Measurements from ENCODE around the gene LAMB1.

The LAMB1 gene

DNA sequence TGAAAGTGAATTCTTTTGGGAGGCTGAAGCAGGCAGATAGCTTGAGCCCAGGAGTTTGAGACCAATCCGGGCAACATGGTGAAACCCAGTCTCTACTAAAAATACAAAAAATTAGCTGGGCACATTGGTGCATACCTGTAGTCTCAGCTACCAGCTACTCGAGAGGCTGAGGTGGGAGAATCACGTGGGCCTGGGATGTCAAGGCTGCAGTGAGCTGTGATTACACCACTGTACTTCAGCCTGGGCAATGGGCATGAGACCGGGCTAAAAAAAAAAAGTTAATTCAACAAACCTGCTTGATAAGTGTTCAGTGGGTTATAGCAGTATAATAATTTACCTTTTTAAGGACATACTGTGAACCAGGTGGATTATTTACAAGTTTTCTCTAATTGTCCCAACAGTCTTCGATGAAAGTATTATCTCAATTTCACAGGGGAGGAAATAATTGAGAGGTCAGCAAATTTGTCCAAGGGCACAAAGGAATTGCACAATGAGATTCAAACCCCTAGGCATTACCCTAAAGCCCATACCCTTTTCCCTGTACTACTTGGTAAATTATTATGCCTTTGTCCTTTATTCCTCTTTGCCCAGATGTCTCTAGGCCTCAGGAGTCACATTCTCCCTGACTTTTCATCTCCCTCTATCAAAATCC lies 125.1 kb downstream of the LAMB1 start:
- Histone ChIP-seq H3K9ac (ENCODE audit: insufficient read length) (no peak overlapping the region), H3K36me3 (ENCODE audit: insufficient read depth, low read length) (no peaks in the 10 kb centered on the region), H3K27ac (no peak overlapping the region), H3K9me3 (ENCODE audit: low read depth, low read length) (no peaks in the 10 kb centered on the region), H3K4me3 (no peak overlapping the region)
- TF ChIP-seq FOXP2 (optimal IDR thresholded peaks at IDR 0.05; ENCODE audit: control extremely low read depth, extremely low read length, insufficient read depth): no peak
- no peak for TF ChIP-seq POLR2AphosphoS5 (IDR thresholded peaks at IDR 0.05; ENCODE audit: borderline replicate concordance, low read depth, low read length)
- no peak for TF ChIP-seq EZH2 (IDR thresholded peaks at IDR 0.05)
- no peak for DNase-seq (ENCODE audit: low read depth, low spot score)

DNA sequence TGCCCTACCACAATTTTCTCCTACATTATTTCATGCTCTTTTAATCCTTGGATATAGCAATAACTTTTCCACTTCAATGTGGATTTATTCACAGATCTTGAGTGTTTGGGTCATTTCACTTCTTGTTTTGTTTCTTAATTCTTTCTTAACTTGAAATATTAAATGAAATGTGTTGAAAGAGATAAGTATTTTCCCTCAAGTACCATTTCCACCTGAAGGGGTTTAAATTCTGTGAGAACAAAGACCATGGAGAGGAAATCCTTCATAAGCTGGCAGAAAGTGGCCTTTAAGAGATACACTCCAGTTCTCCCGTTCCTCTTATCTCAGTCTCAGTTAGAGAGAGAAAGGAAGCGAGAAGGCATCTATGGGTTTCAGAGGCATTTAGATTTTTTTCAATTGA lies 126.0 kb downstream of the LAMB1 start:
- TF ChIP-seq FOXP2 (optimal IDR thresholded peaks at IDR 0.05; ENCODE audit: control extremely low read depth, extremely low read length, insufficient read depth) (no peak), EZH2 (IDR thresholded peaks at IDR 0.05) (no peak)
- no peaks in the 10 kb centered on the region for H3K36me3 ChIP-seq (ENCODE audit: insufficient read depth, low read length)
- DNase-seq (ENCODE audit: low read depth, low spot score): no peak
- no peak overlapping the region for H3K27ac ChIP-seq
- no peak overlapping the region for H3K4me3 ChIP-seq
- no peak overlapping the region for H3K9ac ChIP-seq (ENCODE audit: insufficient read length)
- H3K9me3 ChIP-seq (ENCODE audit: low read depth, low read length): no peaks in the 10 kb centered on the region

DNA sequence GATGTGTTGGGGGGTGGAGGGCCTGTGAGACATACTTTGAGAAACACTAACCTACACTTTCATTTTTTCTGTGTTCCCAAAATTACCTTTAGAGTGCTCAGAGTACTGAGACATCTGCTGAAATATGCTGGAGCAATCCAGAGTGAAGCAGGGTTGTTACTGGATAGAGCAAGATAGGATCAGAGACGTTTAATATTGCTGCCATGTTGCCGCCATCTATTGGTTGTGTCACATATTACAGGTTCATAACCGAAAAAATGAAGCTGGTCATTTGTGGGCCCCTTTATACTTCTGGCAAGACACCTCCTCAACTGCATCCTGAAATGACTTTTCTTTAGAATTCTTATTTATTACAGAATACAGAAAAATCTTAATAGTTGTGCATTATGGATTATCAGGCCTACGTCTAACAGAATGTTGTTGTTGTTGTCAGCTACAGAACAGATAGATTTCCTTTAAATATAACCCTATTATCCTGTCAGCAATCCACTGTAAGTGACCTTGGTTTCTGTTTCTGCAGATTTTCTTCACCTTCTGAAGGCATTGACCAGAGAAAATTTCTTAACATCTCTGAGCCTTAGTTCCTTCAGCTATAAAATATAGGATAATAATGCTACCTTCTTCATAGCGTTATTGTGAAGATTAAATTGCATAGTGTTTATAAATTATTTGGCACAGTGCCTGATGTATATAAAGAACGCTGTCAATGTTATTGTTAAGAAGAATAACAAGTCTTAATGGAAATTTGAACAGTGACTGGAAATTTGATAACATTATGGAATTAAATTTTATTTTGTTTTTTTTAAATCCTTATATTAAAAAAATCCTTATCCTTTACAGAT lies 128.1 kb downstream of the LAMB1 start:
- Histone ChIP-seq H3K4me3 (no peak overlapping the region), H3K9ac (ENCODE audit: insufficient read length) (no peak overlapping the region), H3K36me3 (ENCODE audit: insufficient read depth, low read length) (no peaks in the 10 kb centered on the region), H3K27ac (no peak overlapping the region), H3K9me3 (ENCODE audit: low read depth, low read length) (no peaks in the 10 kb centered on the region)
- peak; percentile 40 for DNase-seq (ENCODE audit: low read depth, low spot score)
- no peak for TF ChIP-seq EZH2 (IDR thresholded peaks at IDR 0.05)

DNA sequence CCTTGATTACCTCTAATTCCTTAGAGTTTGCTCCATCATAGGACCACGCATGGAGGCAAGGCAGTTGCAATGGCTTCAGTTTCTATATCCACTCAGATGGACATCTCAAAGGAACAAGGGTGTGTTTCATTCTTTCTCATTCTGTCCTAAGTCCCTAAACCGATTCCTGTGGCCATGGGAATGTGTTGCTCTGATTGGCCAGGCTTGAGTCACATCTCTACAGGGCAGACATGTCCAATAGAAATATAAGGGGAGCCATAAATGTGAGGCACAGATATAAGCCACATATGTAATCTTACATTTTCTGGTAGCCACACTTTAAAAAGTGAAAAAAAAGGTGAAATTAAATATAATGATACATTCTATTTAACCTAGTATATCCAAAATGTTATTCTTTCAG lies 128.8 kb downstream of the LAMB1 start:
- no peak overlapping the region for H3K4me3 ChIP-seq

More for the DNA sequence above, 128.8 kb downstream of the LAMB1 start:
- no peak overlapping the region for H3K9ac ChIP-seq (ENCODE audit: insufficient read length)
- no peak for TF ChIP-seq POLR2AphosphoS5 (IDR thresholded peaks at IDR 0.05; ENCODE audit: borderline replicate concordance, low read depth, low read length)
- TF ChIP-seq FOXP2 (optimal IDR thresholded peaks at IDR 0.05; ENCODE audit: control extremely low read depth, extremely low read length, insufficient read depth): no peak
- no peak for TF ChIP-seq EZH2 (IDR thresholded peaks at IDR 0.05)
- no peaks in the 10 kb centered on the region for H3K36me3 ChIP-seq (ENCODE audit: insufficient read depth, low read length)
- no peak overlapping the region for H3K27ac ChIP-seq
- no peaks in the 10 kb centered on the region for H3K9me3 ChIP-seq (ENCODE audit: low read depth, low read length)
- no peak for DNase-seq (ENCODE audit: low read depth, low spot score)

Measured in SK-N-MC (cell line).